Ovary (tissue), 3 donors: ENCODE results near the gene TGFBR2.

Experiments
- EP300 ChIP-seq: sonication (generic); formaldehyde crosslinking; IDR thresholded peaks from one replicate; pipeline ENCODE4 v1.6.1; 2017; ENCODE audit warnings: antibody characterized with exemption
- POLR2A ChIP-seq: fragments of 450-650 bp; IDR thresholded peaks from one replicate; pipeline ENCODE4 v1.6.1; 2017; ENCODE audit warnings: antibody characterized with exemption, mild to moderate bottlenecking, moderate library complexity
- TF ChIP-seq, protein P1 (sequence below), 3 donors: fragments of 450-650 bp in 2 of 3; fragments of 200-600 bp in 1 of 3; IDR thresholded peaks; one replicate each; pipeline versions ENCODE4 v1.5.1 to v1.8.0; 2016 to 2022; ENCODE audit warnings: antibody characterized with exemption in 3 of 3, mild to moderate bottlenecking in 1 of 3
- donor health status: DM: no; HTN: no; CAD: no.

DNA sequence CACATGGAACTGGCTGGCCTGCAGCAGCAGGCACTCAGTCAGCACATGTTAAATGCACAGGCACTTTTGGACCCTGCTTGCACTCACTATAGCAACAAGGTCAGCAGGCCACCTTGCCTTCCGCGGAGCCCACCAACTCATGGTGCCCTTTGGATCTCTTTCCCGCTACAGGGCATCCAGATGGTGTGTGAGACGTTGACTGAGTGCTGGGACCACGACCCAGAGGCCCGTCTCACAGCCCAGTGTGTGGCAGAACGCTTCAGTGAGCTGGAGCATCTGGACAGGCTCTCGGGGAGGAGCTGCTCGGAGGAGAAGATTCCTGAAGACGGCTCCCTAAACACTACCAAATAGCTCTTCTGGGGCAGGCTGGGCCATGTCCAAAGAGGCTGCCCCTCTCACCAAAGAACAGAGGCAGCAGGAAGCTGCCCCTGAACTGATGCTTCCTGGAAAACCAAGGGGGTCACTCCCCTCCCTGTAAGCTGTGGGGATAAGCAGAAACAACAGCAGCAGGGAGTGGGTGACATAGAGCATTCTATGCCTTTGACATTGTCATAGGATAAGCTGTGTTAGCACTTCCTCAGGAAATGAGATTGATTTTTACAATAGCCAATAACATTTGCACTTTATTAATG is 85.0 kb downstream of the TGFBR2 start:
- TF ChIP-seq, protein P1, sequence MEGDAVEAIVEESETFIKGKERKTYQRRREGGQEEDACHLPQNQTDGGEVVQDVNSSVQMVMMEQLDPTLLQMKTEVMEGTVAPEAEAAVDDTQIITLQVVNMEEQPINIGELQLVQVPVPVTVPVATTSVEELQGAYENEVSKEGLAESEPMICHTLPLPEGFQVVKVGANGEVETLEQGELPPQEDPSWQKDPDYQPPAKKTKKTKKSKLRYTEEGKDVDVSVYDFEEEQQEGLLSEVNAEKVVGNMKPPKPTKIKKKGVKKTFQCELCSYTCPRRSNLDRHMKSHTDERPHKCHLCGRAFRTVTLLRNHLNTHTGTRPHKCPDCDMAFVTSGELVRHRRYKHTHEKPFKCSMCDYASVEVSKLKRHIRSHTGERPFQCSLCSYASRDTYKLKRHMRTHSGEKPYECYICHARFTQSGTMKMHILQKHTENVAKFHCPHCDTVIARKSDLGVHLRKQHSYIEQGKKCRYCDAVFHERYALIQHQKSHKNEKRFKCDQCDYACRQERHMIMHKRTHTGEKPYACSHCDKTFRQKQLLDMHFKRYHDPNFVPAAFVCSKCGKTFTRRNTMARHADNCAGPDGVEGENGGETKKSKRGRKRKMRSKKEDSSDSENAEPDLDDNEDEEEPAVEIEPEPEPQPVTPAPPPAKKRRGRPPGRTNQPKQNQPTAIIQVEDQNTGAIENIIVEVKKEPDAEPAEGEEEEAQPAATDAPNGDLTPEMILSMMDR (IDR thresholded peaks at IDR 0.05) = no peak
- no peak for TF ChIP-seq EP300
- no peak for TF ChIP-seq POLR2A
